Naive thymus-derived CD4-positive, alpha-beta T cell (primary cell): Measurements from ENCODE around the gene PAX8. TPM values are rescaled to one million over a fixed set of nuclear protein-coding genes. Genes with fewer than 3 reads are reported as not detected.
A peak's percentile ranks its signal among the peaks of the same experiment; 100 is the strongest.

Experiments used
- ATAC-seq: fragments of 150-1000 bp; cut with Tn5 transposase; 2 replicates; pipeline ENCODE4 v1.10.0; 2021; ENCODE audit warnings: mild to moderate bottlenecking, moderate library complexity
- CTCF ChIA-PET: fragments of 350-600 bp; sonication (Branson Sonifier 250); formaldehyde crosslinking; loops from one replicate; lab custom pipeline; 2021; ENCODE audit warnings: antibody characterized with exemption; lab: Charles Lee
- POLR2A ChIA-PET: fragments of 350-600 bp; sonication (Branson Sonifier 250); formaldehyde crosslinking; loops from one replicate; lab custom pipeline; 2021; ENCODE audit warnings: antibody characterized with exemption, inconsistent platforms; lab: Charles Lee
- DNase-seq, 9 donors: peaks; one replicate each; pipeline versions ENCODE4 v3.0.0 to v3.0.0-alpha.2; 2020 to 2022; ENCODE audit warnings: mixed read lengths in 1 of 9
- H3K27ac ChIP-seq: one replicate; pipeline ENCODE4 v1.7.0; 2013; ENCODE audit warnings: mild to moderate bottlenecking, low read depth, low read length, moderate library complexity
- H3K27me3 ChIP-seq, 2 donors: one replicate each; pipeline ENCODE4 v1.7.0; 2013; ENCODE audit warnings: low read length in 2 of 2, mild to moderate bottlenecking in 2 of 2, moderate library complexity in 2 of 2; ENCODE audit not compliant: control insufficient read depth in 2 of 2, insufficient read depth in 2 of 2
- H3K36me3 ChIP-seq, 3 experiments: 1 replicate in 2 of 3; 2 replicates in 1 of 3; pipeline ENCODE4 v1.7.0; 2013; ENCODE audit warnings: low read length in 3 of 3, mild to moderate bottlenecking in 3 of 3, moderate library complexity in 1 of 3; ENCODE audit not compliant: insufficient read depth in 3 of 3, control insufficient read depth in 2 of 3
- H3K4me1 ChIP-seq, 2 donors: one replicate each; pipeline ENCODE4 v1.7.0; 2013; ENCODE audit warnings: low read length in 2 of 2, mild to moderate bottlenecking in 2 of 2, moderate library complexity in 1 of 2; ENCODE audit not compliant: control insufficient read depth in 2 of 2, insufficient read depth in 2 of 2
- H3K4me3 ChIP-seq: 2 replicates; pipeline ENCODE4 v1.7.0; 2013; ENCODE audit warnings: mild to moderate bottlenecking, low read length
- H3K9me3 ChIP-seq, 3 experiments: 1 replicate in 2 of 3; 2 replicates in 1 of 3; pipeline ENCODE4 v1.7.0; 2013; ENCODE audit warnings: low read length in 3 of 3; ENCODE audit not compliant: control insufficient read depth in 2 of 3
- H3K27ac Mint-ChIP-seq, 9 donors: one replicate each; pipeline ENCODE4 v1.8.0; 2020 to 2022; ENCODE audit warnings: mixed read lengths in 9 of 9, mild to moderate bottlenecking in 8 of 9, moderate library complexity in 5 of 9, inconsistent platforms in 2 of 9
- H3K27me3 Mint-ChIP-seq, 5 donors: one replicate each; pipeline ENCODE4 v1.8.0; 2021 to 2022; ENCODE audit warnings: mixed read lengths in 5 of 5, mild to moderate bottlenecking in 1 of 5
- H3K36me3 Mint-ChIP-seq, 5 donors: one replicate each; pipeline ENCODE4 v1.8.0; 2020 to 2022; ENCODE audit warnings: mixed read lengths in 5 of 5, mild to moderate bottlenecking in 3 of 5, inconsistent platforms in 1 of 5
- H3K4me1 Mint-ChIP-seq, 7 donors: one replicate each; pipeline ENCODE4 v1.8.0; 2020 to 2022; ENCODE audit warnings: mixed read lengths in 7 of 7, mild to moderate bottlenecking in 3 of 7, inconsistent platforms in 1 of 7
- H3K4me3 Mint-ChIP-seq, 10 donors: one replicate each; pipeline ENCODE4 v1.8.0; 2020 to 2022; ENCODE audit warnings: mild to moderate bottlenecking in 10 of 10, mixed read lengths in 10 of 10, moderate library complexity in 6 of 10, inconsistent platforms in 2 of 10
- H3K9me3 Mint-ChIP-seq, 11 donors: one replicate each; pipeline ENCODE4 v1.8.0; 2020 to 2022; ENCODE audit warnings: mixed read lengths in 11 of 11, mild to moderate bottlenecking in 4 of 11, inconsistent platforms in 1 of 11, moderate library complexity in 1 of 11
- intact Hi-C, 2 donors: fragments of 100-400 bp; cut with micrococcal nuclease; formaldehyde crosslinking; loops; one replicate each; pipeline ENCODE4 v1.15.1; 2023
- polyA plus RNA-seq, 2 donors: library from polyadenylated mRNA; unstranded; fragments of 300-500 nt; fragmentation: Illumina TruSeq; gene quantifications; one replicate each; pipeline ENCODE4 v1.2.3, GENCODE V29; 2021
- total RNA-seq, 6 experiments: library from RNA in 5 of 6; stranded (reverse) in 5 of 6; gene quantifications; 1 replicate in 5 of 6; 2 replicates in 1 of 6; pipeline ENCODE4 v1.2.3 and lab custom pipeline; 2021 to 2026

The PAX8 gene
- total and polyA plus RNA-seq, 7 experiments from 2014 or later, result 0.09 to 1.5 (median 1.2) TPM

GRCh38 chr2:113260991-113261390 is 17.7 kb downstream of the PAX8 start:
- DNase-seq, result no peak
- Histone ChIP-seq H3K4me1 (peaks cover 2 to 15% of the 10 kb centered on the region in 2 donors), H3K27me3 (no peaks in the 10 kb centered on the region), H3K36me3 (no peaks in the 10 kb centered on the region), H3K9me3 (no peaks in the 10 kb centered on the region), H3K27ac (no peak overlapping the region), H3K4me3 (no peak overlapping the region)
- intact Hi-C loops, result no loop called here
- Mint-ChIP-seq H3K4me1 (peaks cover 16 to 46% (median 37%) of the 10 kb centered on the region in 7 donors), H3K27me3 (peaks cover 0 to 44% (median 0%) of the 10 kb centered on the region in 5 donors), H3K27ac (peak overlapping the region in 2 of 9 donors; percentile 2 to 18), H3K36me3 (peaks cover 0 to 13% (median 3%) of the 10 kb centered on the region in 5 donors), H3K9me3 (peaks cover 0 to 2% (median 0%) of the 10 kb centered on the region in 11 donors), H3K4me3 (peak overlapping the region in 1 of 10 donors; percentile 25)
- peak; percentile 50 for ATAC-seq
- ChIA-PET CTCF (no interaction called here), POLR2A (no interaction called here)

- no peak for DNase-seq
Measured at GRCh38 chr2:113258471-113259147, 20.1 kb downstream of the PAX8 start.

GRCh38 chr2:113257516-113258264 is 21.0 kb downstream of the PAX8 start:
- ChIA-PET CTCF (interaction anchor here (1.4 to 2.2 kb wide), 4 partner anchors 16 to 121 kb away, joined by 3 to 6 read pairs (median 6); no protein-coding TSS in a partner anchor), POLR2A (interaction anchor here (0.7 to 1.8 kb wide), 3 partner anchors 10 to 17 kb away, joined by 3 to 8 read pairs (median 4); no protein-coding TSS in a partner anchor)
- Mint-ChIP-seq H3K27ac (peak overlapping the region in 6 of 9 donors; percentile 11 to 92 (median 34)), H3K9me3 (peaks cover 0 to 10% (median 0%) of the 10 kb centered on the region in 11 donors), H3K4me1 (peaks cover 42 to 79% (median 70%) of the 10 kb centered on the region in 7 donors), H3K4me3 (peak overlapping the region in 6 of 10 donors; percentile 0 to 56 (median 23)), H3K27me3 (peaks cover 0 to 23% (median 0%) of the 10 kb centered on the region in 5 donors), H3K36me3 (peaks cover 0 to 28% (median 0%) of the 10 kb centered on the region in 5 donors)
- Histone ChIP-seq H3K27ac (no peak overlapping the region), H3K36me3 (no peaks in the 10 kb centered on the region), H3K9me3 (no peaks in the 10 kb centered on the region), H3K27me3 (no peaks in the 10 kb centered on the region), H3K4me3 (no peak overlapping the region), H3K4me1 (peaks cover 15 to 45% of the 10 kb centered on the region in 2 donors)
- DNase-seq, result no peak
- intact Hi-C loops, result no loop called here
- ATAC-seq, result peak; percentile 44

More at GRCh38 chr2:113258471-113259147, 20.1 kb downstream of the PAX8 start:
- Mint-ChIP-seq H3K36me3 (peaks cover 0 to 22% (median 0%) of the 10 kb centered on the region in 5 donors), H3K4me1 (peaks cover 32 to 70% (median 61%) of the 10 kb centered on the region in 7 donors), H3K4me3 (peak overlapping the region in 3 of 10 donors; percentile 4 to 43 (median 6)), H3K27me3 (peaks cover 0 to 30% (median 0%) of the 10 kb centered on the region in 5 donors), H3K9me3 (peaks cover 0 to 3% (median 0%) of the 10 kb centered on the region in 11 donors), H3K27ac (peak overlapping the region in 5 of 9 donors; percentile 44 to 78 (median 59))
- Histone ChIP-seq H3K36me3 (no peaks in the 10 kb centered on the region), H3K4me3 (no peak overlapping the region), H3K27ac (no peak overlapping the region), H3K9me3 (no peaks in the 10 kb centered on the region), H3K4me1 (peaks cover 7 to 36% of the 10 kb centered on the region in 2 donors), H3K27me3 (no peaks in the 10 kb centered on the region)
- intact Hi-C loops, result no loop called here
- POLR2A ChIA-PET, result interaction anchor here (0.7 kb wide), 1 partner anchor 9 kb away, joined by 3 read pairs; no protein-coding TSS in a partner anchor
- ATAC-seq, result no peak
- CTCF ChIA-PET, result interaction anchor here (1.4 to 2.2 kb wide), 3 partner anchors 55 to 122 kb away, joined by 3 to 6 read pairs (median 6); no protein-coding TSS in a partner anchor

GRCh38 chr2:113255140-113256070 is 23.3 kb downstream of the PAX8 start:
- Mint-ChIP-seq H3K4me1 (peaks cover 58 to 92% (median 87%) of the 10 kb centered on the region in 7 donors), H3K4me3 (peak overlapping the region in 8 of 10 donors; percentile 7 to 72 (median 54)), H3K9me3 (peaks cover 0 to 10% (median 0%) of the 10 kb centered on the region in 11 donors), H3K27ac (peak overlapping the region; percentile 7 to 94 (median 83)), H3K36me3 (peaks cover 0 to 28% (median 0%) of the 10 kb centered on the region in 5 donors), H3K27me3 (peaks cover 0 to 15% (median 0%) of the 10 kb centered on the region in 5 donors)
- intact Hi-C loops, result no loop called here
- Histone ChIP-seq H3K27ac (no peak overlapping the region), H3K4me3 (no peak overlapping the region), H3K4me1 (peaks cover 37 to 68% of the 10 kb centered on the region in 2 donors), H3K9me3 (no peaks in the 10 kb centered on the region), H3K27me3 (no peaks in the 10 kb centered on the region), H3K36me3 (no peaks in the 10 kb centered on the region)
- ATAC-seq (no peak), DNase-seq (peak in 3 of 9 donors; percentile 23 to 38 (median 37))
- ChIA-PET POLR2A (interaction anchor here (0.7 to 1.8 kb wide), 6 partner anchors 18 to 99 kb away, joined by 3 to 8 read pairs (median 5); no protein-coding TSS in a partner anchor), CTCF (interaction anchor here (1.1 to 2.3 kb wide), 2 partner anchors 51 to 115 kb away, joined by 4 to 6 read pairs; no protein-coding TSS in a partner anchor)

GRCh38 chr2:113253453-113253852 is 25.3 kb downstream of the PAX8 start:
- Mint-ChIP-seq H3K9me3 (peaks cover 0 to 10% (median 0%) of the 10 kb centered on the region in 11 donors), H3K27ac (peak overlapping the region; percentile 70 to 95 (median 89)), H3K36me3 (peaks cover 0 to 26% (median 0%) of the 10 kb centered on the region in 5 donors), H3K27me3 (peaks cover 0 to 13% (median 0%) of the 10 kb centered on the region in 5 donors), H3K4me1 (peaks cover 60 to 95% (median 93%) of the 10 kb centered on the region in 7 donors), H3K4me3 (peak overlapping the region; percentile 14 to 78 (median 66))
- no peaks in the 10 kb centered on the region for H3K9me3 ChIP-seq
- H3K27ac ChIP-seq, result no peak overlapping the region
- H3K36me3 ChIP-seq, result no peaks in the 10 kb centered on the region
- peaks cover 47 to 77% of the 10 kb centered on the region in 2 donors for H3K4me1 ChIP-seq
- ChIA-PET POLR2A (interaction anchor here (0.6 to 0.8 kb wide), 2 partner anchors 18 to 20 kb away, joined by 3 read pairs; no protein-coding TSS in a partner anchor), CTCF (interaction anchor here (1.4 to 2.3 kb wide), 3 partner anchors 14 to 115 kb away, joined by 3 to 6 read pairs (median 6); no protein-coding TSS in a partner anchor)
- no peaks in the 10 kb centered on the region for H3K27me3 ChIP-seq
- DNase-seq, result no peak
- ATAC-seq, result no peak
- no peak overlapping the region for H3K4me3 ChIP-seq
- intact Hi-C loops, result no loop called here
